Psoas muscle (tissue), 8 donors: ENCODE data around the gene TUBA1C. TPM values are rescaled to one million over a fixed set of nuclear protein-coding genes. Genes with fewer than 3 reads are reported as not detected.
A peak's percentile ranks its signal among the peaks of the same experiment; 100 is the strongest.

ENCODE experiments used
- ATAC-seq, 4 donors: fragments of 200-7000 bp; cut with Tn5 transposase; one replicate each; pipeline ENCODE4 v1.9.1; 2020; ENCODE audit warnings: moderate library complexity in 3 of 4, mild to moderate bottlenecking in 2 of 4
- DNase-seq, 2 donors: peaks; one replicate each; pipeline ENCODE4 v3.0.0-alpha.2; 2020
- H3K27ac ChIP-seq: fragments of 200-600 bp; one replicate; pipeline ENCODE4 v1.8.0; 2022
- H3K27me3 ChIP-seq, 3 donors: fragments of 200-600 bp in 1 of 3; one replicate each; pipeline versions ENCODE4 v1.6.1 to v1.8.0; 2013 to 2022; ENCODE audit warnings: low read length in 2 of 3, mild to moderate bottlenecking in 2 of 3, moderate library complexity in 1 of 3; ENCODE audit not compliant: insufficient read depth in 3 of 3
- H3K36me3 ChIP-seq, 2 donors: fragments of 200-600 bp in 1 of 2; one replicate each; pipeline versions ENCODE4 v1.6.1 to v1.8.0; 2013 to 2022; ENCODE audit warnings: low read depth in 1 of 2, mild to moderate bottlenecking in 1 of 2, moderate library complexity in 1 of 2; ENCODE audit not compliant: insufficient read depth in 1 of 2
- H3K4me1 ChIP-seq: fragments of 200-600 bp; one replicate; pipeline ENCODE4 v1.8.0; 2022
- H3K4me3 ChIP-seq: fragments of 200-600 bp; one replicate; pipeline ENCODE4 v1.8.0; 2022; ENCODE audit warnings: mild to moderate bottlenecking
- H3K9me3 ChIP-seq: fragments of 200-600 bp; one replicate; pipeline ENCODE4 v1.8.0; 2022
- CTCF ChIP-seq: fragments of 200-600 bp; IDR thresholded peaks from one replicate; pipeline ENCODE4 v1.8.0; 2022; ENCODE audit warnings: antibody characterized with exemption
- WGBS, 3 donors: extraction: QIAGEN DNeasy Blood & Tissue Kit; methylation state at CpG; one replicate each; pipeline versions ENCODE4 v1.1.6 to v1.1.7; 2013; 5-methylcytosine and 5-hydroxymethylcytosine counted together
- intact Hi-C, 2 donors: fragments of 100-400 bp; cut with DNase I; formaldehyde crosslinking; loops; one replicate each; pipeline versions ENCODE4 v1.11.0 to v1.14.2; 2022
- polyA plus RNA-seq, 3 donors: library from polyadenylated mRNA; stranded (reverse); fragments of 200-250 nt; gene quantifications; one replicate each; pipeline ENCODE4 v1.2.3, GENCODE V29; 2013
- total RNA-seq, 4 donors: library from RNA; stranded (reverse); fragmentation: NEBNext Ultra II Directional in 2 of 4; extraction: Animal tissue kit (Norgen Biotek cat#: 25700) in 2 of 4; gene quantifications; one replicate each; pipeline versions ENCODE4 v1.2.1 to v1.2.4, GENCODE V29; 2021 to 2023
- donor health status: healthy with polysubstance abuse.
- donor health status: DM: no; HTN: no; CAD: no; lungs with moderate emphysema.
- donor health status: Bipolar disorder and iron deficiency.
- donor health status: healthy.
- donor health status: DM: yes; HTN: yes; CAD: no.
- donor health status: DM: no; HTN: no; CAD: no.
- donor health status: DM: no; HTN: no; CAD: no.
- donor health status: DM: yes; HTN: yes; CAD: no.

The TUBA1C gene
- total and polyA plus RNA-seq, 7 donors, result 41.4 to 454 (median 62.9) TPM

GRCh38 chr12:49296836-49297694, 32.2 kb downstream of the TUBA1C start:
- Histone ChIP-seq H3K4me3 (peak overlapping the region; percentile 41), H3K27me3 (peaks cover 0 to 64% (median 34%) of the 10 kb centered on the region in 3 donors), H3K9me3 (no peaks in the 10 kb centered on the region), H3K36me3 (no peaks in the 10 kb centered on the region), H3K27ac (no peak overlapping the region), H3K4me1 (peaks cover 6% of the 10 kb centered on the region)
- no peak for TF ChIP-seq CTCF
- ATAC-seq, result peak in 3 of 4 donors; percentile 50 to 68 (median 62)
- intact Hi-C loops, result no loop called here
- 2 to 5% (median 3%) methylated on average over 64 to 77 of the region's 77 CpGs for WGBS, 3 donors
- peak in 1 of 2 donors; percentile 56 for DNase-seq

- WGBS, 3 donors, result 20 to 28% (median 21%) methylated on average over 8 of the region's 8 CpGs
- peaks cover 0 to 64% (median 34%) of the 10 kb centered on the region in 3 donors for H3K27me3 ChIP-seq
- H3K4me1 ChIP-seq, result peaks cover 6% of the 10 kb centered on the region
- no peaks in the 10 kb centered on the region for H3K9me3 ChIP-seq
- ATAC-seq (peak in 1 of 4 donors; percentile 19), DNase-seq (no peak)
- intact Hi-C loops, result no loop called here
- no peaks in the 10 kb centered on the region for H3K36me3 ChIP-seq
- H3K27ac ChIP-seq, result no peak overlapping the region
- H3K4me3 ChIP-seq, result peak overlapping the region; percentile 41
- no peak for TF ChIP-seq CTCF
Measured at GRCh38 chr12:49297695-49298060, 32.8 kb downstream of the TUBA1C start.

GRCh38 chr12:49298160-49298559, 33.3 kb downstream of the TUBA1C start:
- H3K27me3 ChIP-seq, result peaks cover 0 to 69% (median 34%) of the 10 kb centered on the region in 3 donors
- no peaks in the 10 kb centered on the region for H3K9me3 ChIP-seq
- DNase-seq (no peak), ATAC-seq (peak in 1 of 4 donors; percentile 30)
- WGBS, 3 donors, result 59 to 73% (median 63%) methylated on average over 6 of the region's 6 CpGs
- no peak overlapping the region for H3K27ac ChIP-seq
- peaks cover 6% of the 10 kb centered on the region for H3K4me1 ChIP-seq
- intact Hi-C loops, result no loop called here
- TF ChIP-seq CTCF, result no peak
- no peaks in the 10 kb centered on the region for H3K36me3 ChIP-seq
- H3K4me3 ChIP-seq, result no peak overlapping the region

GRCh38 chr12:49301760-49302159, 36.9 kb downstream of the TUBA1C start:
- peaks cover 0 to 45% (median 15%) of the 10 kb centered on the region in 3 donors for H3K27me3 ChIP-seq
- H3K4me1 ChIP-seq, result peaks cover 5% of the 10 kb centered on the region
- no peak for TF ChIP-seq CTCF

More at GRCh38 chr12:49301760-49302159, 36.9 kb downstream of the TUBA1C start:
- no peak overlapping the region for H3K4me3 ChIP-seq
- H3K27ac ChIP-seq, result no peak overlapping the region
- ATAC-seq, result no peak
- intact Hi-C loops, result no loop called here
- no peaks in the 10 kb centered on the region for H3K9me3 ChIP-seq
- no peaks in the 10 kb centered on the region for H3K36me3 ChIP-seq
- WGBS, 3 donors, result 73 to 80% (median 77%) methylated on average over 4 of the region's 4 CpGs
- no peak for DNase-seq
